Measurements from ENCODE around the gene FILIP1L.

The FILIP1L gene

DNA sequence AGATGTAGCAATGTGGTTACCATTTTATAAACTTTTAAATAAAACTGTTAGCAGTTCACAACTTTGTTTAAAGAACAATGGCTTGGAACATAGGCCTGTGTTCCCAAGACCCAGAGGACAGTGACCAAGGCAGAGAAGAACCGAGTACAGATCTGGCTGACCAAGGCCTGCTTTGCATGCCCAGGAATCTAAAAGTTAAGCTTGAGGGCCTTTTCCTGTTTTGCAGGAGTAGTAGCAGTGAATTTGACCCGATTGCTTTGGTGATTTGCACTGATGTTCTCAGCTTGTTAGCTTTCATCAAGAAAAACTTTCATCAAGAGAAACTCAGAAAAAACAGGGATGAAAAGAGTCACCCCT, 9.9 kb downstream of the FILIP1L start:
- no peak for TF ChIP-seq SIN3A (IDR thresholded peaks at IDR 0.05; ENCODE audit: borderline replicate concordance, insufficient read depth, low read length)
- TF ChIP-seq, protein P1, sequence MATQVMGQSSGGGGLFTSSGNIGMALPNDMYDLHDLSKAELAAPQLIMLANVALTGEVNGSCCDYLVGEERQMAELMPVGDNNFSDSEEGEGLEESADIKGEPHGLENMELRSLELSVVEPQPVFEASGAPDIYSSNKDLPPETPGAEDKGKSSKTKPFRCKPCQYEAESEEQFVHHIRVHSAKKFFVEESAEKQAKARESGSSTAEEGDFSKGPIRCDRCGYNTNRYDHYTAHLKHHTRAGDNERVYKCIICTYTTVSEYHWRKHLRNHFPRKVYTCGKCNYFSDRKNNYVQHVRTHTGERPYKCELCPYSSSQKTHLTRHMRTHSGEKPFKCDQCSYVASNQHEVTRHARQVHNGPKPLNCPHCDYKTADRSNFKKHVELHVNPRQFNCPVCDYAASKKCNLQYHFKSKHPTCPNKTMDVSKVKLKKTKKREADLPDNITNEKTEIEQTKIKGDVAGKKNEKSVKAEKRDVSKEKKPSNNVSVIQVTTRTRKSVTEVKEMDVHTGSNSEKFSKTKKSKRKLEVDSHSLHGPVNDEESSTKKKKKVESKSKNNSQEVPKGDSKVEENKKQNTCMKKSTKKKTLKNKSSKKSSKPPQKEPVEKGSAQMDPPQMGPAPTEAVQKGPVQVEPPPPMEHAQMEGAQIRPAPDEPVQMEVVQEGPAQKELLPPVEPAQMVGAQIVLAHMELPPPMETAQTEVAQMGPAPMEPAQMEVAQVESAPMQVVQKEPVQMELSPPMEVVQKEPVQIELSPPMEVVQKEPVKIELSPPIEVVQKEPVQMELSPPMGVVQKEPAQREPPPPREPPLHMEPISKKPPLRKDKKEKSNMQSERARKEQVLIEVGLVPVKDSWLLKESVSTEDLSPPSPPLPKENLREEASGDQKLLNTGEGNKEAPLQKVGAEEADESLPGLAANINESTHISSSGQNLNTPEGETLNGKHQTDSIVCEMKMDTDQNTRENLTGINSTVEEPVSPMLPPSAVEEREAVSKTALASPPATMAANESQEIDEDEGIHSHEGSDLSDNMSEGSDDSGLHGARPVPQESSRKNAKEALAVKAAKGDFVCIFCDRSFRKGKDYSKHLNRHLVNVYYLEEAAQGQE (IDR thresholded peaks at IDR 0.05; ENCODE audit: insufficient read depth in 1 of 2, low read depth in 2 of 2, low read length in 2 of 2) = no peak
- TF ChIP-seq FOXP2 (optimal IDR thresholded peaks at IDR 0.05; ENCODE audit: borderline replicate concordance, extremely low read depth, extremely low read length, insufficient read depth) = no peak
- no peak for TF ChIP-seq TAF1 (IDR thresholded peaks at IDR 0.05; ENCODE audit: borderline replicate concordance, insufficient read depth, low read length)
- TF ChIP-seq POLR2AphosphoS5 (IDR thresholded peaks at IDR 0.05; ENCODE audit: low read depth, low read length) = no peak

DNA sequence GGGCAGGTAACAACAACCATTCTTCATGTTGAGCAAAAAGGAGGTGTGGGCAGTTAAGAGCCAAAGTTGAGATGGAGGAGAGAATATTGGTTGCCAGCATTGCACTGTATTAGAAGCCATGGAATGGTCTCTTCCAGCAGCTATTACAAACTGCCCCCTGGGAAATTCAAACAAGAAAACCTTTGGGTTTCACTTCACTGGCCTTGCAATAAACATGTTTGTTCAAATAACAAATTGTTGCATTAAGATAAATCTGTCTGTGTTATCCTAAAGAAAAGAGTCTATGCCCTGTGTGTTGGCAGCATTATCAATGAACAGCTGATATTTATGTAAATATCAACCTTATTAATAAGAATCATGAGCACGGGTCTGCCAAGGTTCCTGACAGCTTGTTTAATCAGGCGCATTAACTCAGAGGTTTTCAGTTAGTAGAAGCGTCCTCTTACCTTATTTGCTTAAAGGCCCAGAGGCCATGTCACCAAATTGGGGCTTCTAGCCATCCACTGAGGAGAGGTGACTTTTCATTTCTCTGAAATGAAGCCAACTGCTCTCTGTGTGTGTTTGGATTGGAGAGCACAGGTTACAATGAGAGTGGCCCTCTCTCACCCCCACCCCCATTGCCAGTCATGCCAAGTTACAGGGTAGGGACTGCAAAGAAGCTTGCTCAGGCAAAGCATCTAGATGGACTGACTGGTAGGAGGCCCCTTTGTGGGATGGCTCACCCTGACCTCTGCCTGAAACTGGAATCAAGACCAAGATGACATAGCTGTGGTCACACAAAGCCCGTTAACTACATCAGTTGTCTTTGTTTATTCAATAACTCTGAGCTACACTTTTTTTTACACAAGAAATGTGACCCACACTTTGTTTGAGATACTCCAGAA, 10.5 kb downstream of the FILIP1L start:
- TF ChIP-seq POLR2AphosphoS5 (IDR thresholded peaks at IDR 0.05; ENCODE audit: low read depth, low read length) (no peak), SIN3A (IDR thresholded peaks at IDR 0.05; ENCODE audit: borderline replicate concordance, insufficient read depth, low read length) (no peak), TAF1 (IDR thresholded peaks at IDR 0.05; ENCODE audit: borderline replicate concordance, insufficient read depth, low read length) (no peak), FOXP2 (optimal IDR thresholded peaks at IDR 0.05; ENCODE audit: borderline replicate concordance, extremely low read depth, extremely low read length, insufficient read depth) (no peak)
- TF ChIP-seq, protein P1 (IDR thresholded peaks at IDR 0.05; ENCODE audit: insufficient read depth in 1 of 2, low read depth in 2 of 2, low read length in 2 of 2) = no peak

DNA sequence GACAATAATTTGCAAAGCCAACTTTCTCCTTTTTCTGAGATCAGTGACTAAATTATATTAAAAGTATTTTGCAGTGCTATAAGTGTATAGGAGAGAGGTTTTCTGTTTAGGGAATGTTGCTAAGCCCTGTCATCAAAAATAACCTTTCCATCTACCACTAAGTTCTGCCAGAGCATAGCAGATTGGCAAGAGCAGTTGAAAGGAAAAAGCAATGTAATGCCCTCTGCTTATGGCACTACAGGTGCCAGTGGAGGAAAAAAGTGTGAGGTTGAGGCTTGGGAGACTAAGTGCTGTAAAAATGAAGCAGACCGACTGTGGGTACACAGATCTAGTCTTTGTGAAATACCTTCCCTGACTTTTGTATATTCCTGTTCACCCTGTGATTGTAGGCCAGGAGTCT, 11.5 kb downstream of the FILIP1L start:
- TF ChIP-seq TAF1 (IDR thresholded peaks at IDR 0.05; ENCODE audit: borderline replicate concordance, insufficient read depth, low read length) (no peak), FOXP2 (optimal IDR thresholded peaks at IDR 0.05; ENCODE audit: borderline replicate concordance, extremely low read depth, extremely low read length, insufficient read depth) (no peak), SIN3A (IDR thresholded peaks at IDR 0.05; ENCODE audit: borderline replicate concordance, insufficient read depth, low read length) (no peak), POLR2AphosphoS5 (IDR thresholded peaks at IDR 0.05; ENCODE audit: low read depth, low read length) (no peak)
- TF ChIP-seq, protein P1 (IDR thresholded peaks at IDR 0.05; ENCODE audit: insufficient read depth in 1 of 2, low read depth in 2 of 2, low read length in 2 of 2) = no peak

DNA sequence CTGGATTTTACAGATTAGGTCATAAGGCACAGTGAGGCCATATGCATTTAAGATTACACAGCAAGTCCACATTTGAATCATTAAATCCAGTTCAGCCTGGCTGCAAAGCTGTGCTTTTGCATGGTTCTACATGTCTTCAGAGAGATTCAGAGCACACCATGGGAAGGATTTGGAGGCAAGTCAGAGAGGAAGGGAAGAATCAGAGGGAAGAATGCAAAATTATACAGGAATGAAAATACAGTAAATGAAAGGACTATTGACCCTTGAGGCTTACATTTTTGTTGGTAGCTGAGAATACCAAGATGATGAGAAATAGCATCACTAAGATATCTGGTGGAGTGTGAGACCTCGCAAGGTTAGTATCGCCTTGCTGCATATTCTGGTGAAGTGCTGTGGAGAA, 13.9 kb downstream of the FILIP1L start:
- TF ChIP-seq POLR2AphosphoS5 (IDR thresholded peaks at IDR 0.05; ENCODE audit: low read depth, low read length) (no peak), SIN3A (IDR thresholded peaks at IDR 0.05; ENCODE audit: borderline replicate concordance, insufficient read depth, low read length) (no peak), TAF1 (IDR thresholded peaks at IDR 0.05; ENCODE audit: borderline replicate concordance, insufficient read depth, low read length) (no peak), FOXP2 (optimal IDR thresholded peaks at IDR 0.05; ENCODE audit: borderline replicate concordance, extremely low read depth, extremely low read length, insufficient read depth) (no peak)
- TF ChIP-seq, protein P1 (IDR thresholded peaks at IDR 0.05; ENCODE audit: insufficient read depth in 1 of 2, low read depth in 2 of 2, low read length in 2 of 2) = no peak
